Skeletal muscle satellite cell (primary cell): ENCODE results near the gene CMTM3.
"Not testable (repeated sequence)": the region's sequence is repeated elsewhere in the genome, so short reads cannot be mapped to it uniquely, and the experiment has no call there.

Experiments used
- H3K27me3 ChIP-seq: 2 replicates; pipeline ENCODE4 v1.7.0; 2013; ENCODE audit warnings: low read length; ENCODE audit not compliant: control insufficient read depth, insufficient read depth
- H3K36me3 ChIP-seq: 2 replicates; pipeline ENCODE4 v1.7.0; 2013; ENCODE audit warnings: mild to moderate bottlenecking, control low read depth, low read length; ENCODE audit not compliant: insufficient read depth
- H3K4me1 ChIP-seq: 2 replicates; pipeline ENCODE4 v1.7.0; 2013; ENCODE audit warnings: low read length; ENCODE audit not compliant: control insufficient read depth, insufficient read depth
- H3K4me2 ChIP-seq: 2 replicates; pipeline ENCODE4 v1.7.0; 2013; ENCODE audit warnings: mild to moderate bottlenecking, low read length
- H3K4me3 ChIP-seq: 2 replicates; pipeline ENCODE4 v1.7.0; 2013; ENCODE audit warnings: low read length
- H3K9ac ChIP-seq: 2 replicates; pipeline ENCODE4 v1.7.0; 2013; ENCODE audit warnings: mild to moderate bottlenecking, low read depth, low read length, moderate library complexity
- H3K9me3 ChIP-seq: replicated peaks from 2 replicates; pipeline ENCODE4 v1.7.0; 2013; ENCODE audit warnings: mild to moderate bottlenecking, control low read depth, low read length

Gene CMTM3

GRCh38 chr16:66627611-66628378 lies 23.3 kb downstream of the CMTM3 start:
- H3K4me2 ChIP-seq, H3K36me3 ChIP-seq, H3K4me1 ChIP-seq, H3K27me3 ChIP-seq, H3K4me3 ChIP-seq, H3K9me3 ChIP-seq, H3K9ac ChIP-seq: not testable (repeated sequence)

GRCh38 chr16:66629856-66630255 lies 25.4 kb downstream of the CMTM3 start:
- Histone ChIP-seq H3K4me1 (no peaks in the 10 kb centered on the region), H3K9me3 (no peaks in the 10 kb centered on the region), H3K4me2 (no peak overlapping the region), H3K27me3 (no peaks in the 10 kb centered on the region), H3K9ac (no peak overlapping the region), H3K4me3 (no peak overlapping the region), H3K36me3 (no peaks in the 10 kb centered on the region)

GRCh38 chr16:66630561-66631260 lies 26.2 kb downstream of the CMTM3 start:
- H3K4me2 ChIP-seq, H3K4me3 ChIP-seq, H3K27me3 ChIP-seq, H3K9ac ChIP-seq, H3K9me3 ChIP-seq, H3K4me1 ChIP-seq, H3K36me3 ChIP-seq: not testable (repeated sequence)

GRCh38 chr16:66631558-66631957 lies 27.1 kb downstream of the CMTM3 start:
- H3K27me3 ChIP-seq, H3K9me3 ChIP-seq, H3K4me3 ChIP-seq, H3K9ac ChIP-seq, H3K4me2 ChIP-seq, H3K36me3 ChIP-seq, H3K4me1 ChIP-seq: not testable (repeated sequence)

GRCh38 chr16:66634527-66635196 lies 30.2 kb downstream of the CMTM3 start:
- Histone ChIP-seq H3K4me3 (no peak overlapping the region), H3K4me2 (no peak overlapping the region), H3K9ac (no peak overlapping the region), H3K4me1 (peaks cover 10% of the 10 kb centered on the region), H3K27me3 (no peaks in the 10 kb centered on the region), H3K9me3 (no peaks in the 10 kb centered on the region), H3K36me3 (no peaks in the 10 kb centered on the region)

GRCh38 chr16:66635406-66635805 lies 30.9 kb downstream of the CMTM3 start:
- Histone ChIP-seq H3K4me2 (no peak overlapping the region), H3K4me1 (peaks cover 10% of the 10 kb centered on the region), H3K36me3 (no peaks in the 10 kb centered on the region), H3K27me3 (no peaks in the 10 kb centered on the region), H3K4me3 (no peak overlapping the region), H3K9ac (no peak overlapping the region), H3K9me3 (no peaks in the 10 kb centered on the region)

GRCh38 chr16:66636199-66636598 lies 31.7 kb downstream of the CMTM3 start:
- Histone ChIP-seq H3K4me2 (no peak overlapping the region), H3K36me3 (no peaks in the 10 kb centered on the region), H3K9ac (no peak overlapping the region), H3K4me1 (peaks cover 10% of the 10 kb centered on the region), H3K9me3 (no peaks in the 10 kb centered on the region), H3K27me3 (no peaks in the 10 kb centered on the region), H3K4me3 (no peak overlapping the region)

- Histone ChIP-seq H3K4me2 (no peak overlapping the region), H3K4me1 (peaks cover 10% of the 10 kb centered on the region), H3K36me3 (no peaks in the 10 kb centered on the region), H3K27me3 (no peaks in the 10 kb centered on the region), H3K4me3 (no peak overlapping the region), H3K9me3 (no peaks in the 10 kb centered on the region), H3K9ac (no peak overlapping the region)
Observed at GRCh38 chr16:66637806-66638205, 33.3 kb downstream of the CMTM3 start.

- no peak overlapping the region for H3K4me3 ChIP-seq
- H3K9me3 ChIP-seq, result no peaks in the 10 kb centered on the region
- no peaks in the 10 kb centered on the region for H3K27me3 ChIP-seq
- H3K9ac ChIP-seq, result no peak overlapping the region
- H3K4me2 ChIP-seq, result peak overlapping the region; percentile 33
- no peaks in the 10 kb centered on the region for H3K36me3 ChIP-seq
- H3K4me1 ChIP-seq, result peaks cover 10% of the 10 kb centered on the region
Observed at GRCh38 chr16:66639091-66639885, 34.8 kb downstream of the CMTM3 start.

- Histone ChIP-seq H3K36me3 (no peaks in the 10 kb centered on the region), H3K4me1 (peaks cover 10% of the 10 kb centered on the region), H3K9ac (no peak overlapping the region), H3K27me3 (no peaks in the 10 kb centered on the region), H3K9me3 (no peaks in the 10 kb centered on the region), H3K4me2 (no peak overlapping the region), H3K4me3 (no peak overlapping the region)
Observed at GRCh38 chr16:66640724-66641314, 36.3 kb downstream of the CMTM3 start.

- Histone ChIP-seq H3K27me3 (no peaks in the 10 kb centered on the region), H3K9ac (no peak overlapping the region), H3K4me3 (no peak overlapping the region), H3K4me2 (no peak overlapping the region), H3K4me1 (peaks cover 10% of the 10 kb centered on the region), H3K36me3 (no peaks in the 10 kb centered on the region), H3K9me3 (no peaks in the 10 kb centered on the region)
Observed at GRCh38 chr16:66641387-66641786, 36.9 kb downstream of the CMTM3 start.
